ENCODE data around the gene GPR87.
A peak's percentile ranks its signal among the peaks of the same experiment; 100 is the strongest.

Gene GPR87, protein sequence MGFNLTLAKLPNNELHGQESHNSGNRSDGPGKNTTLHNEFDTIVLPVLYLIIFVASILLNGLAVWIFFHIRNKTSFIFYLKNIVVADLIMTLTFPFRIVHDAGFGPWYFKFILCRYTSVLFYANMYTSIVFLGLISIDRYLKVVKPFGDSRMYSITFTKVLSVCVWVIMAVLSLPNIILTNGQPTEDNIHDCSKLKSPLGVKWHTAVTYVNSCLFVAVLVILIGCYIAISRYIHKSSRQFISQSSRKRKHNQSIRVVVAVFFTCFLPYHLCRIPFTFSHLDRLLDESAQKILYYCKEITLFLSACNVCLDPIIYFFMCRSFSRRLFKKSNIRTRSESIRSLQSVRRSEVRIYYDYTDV

DNA sequence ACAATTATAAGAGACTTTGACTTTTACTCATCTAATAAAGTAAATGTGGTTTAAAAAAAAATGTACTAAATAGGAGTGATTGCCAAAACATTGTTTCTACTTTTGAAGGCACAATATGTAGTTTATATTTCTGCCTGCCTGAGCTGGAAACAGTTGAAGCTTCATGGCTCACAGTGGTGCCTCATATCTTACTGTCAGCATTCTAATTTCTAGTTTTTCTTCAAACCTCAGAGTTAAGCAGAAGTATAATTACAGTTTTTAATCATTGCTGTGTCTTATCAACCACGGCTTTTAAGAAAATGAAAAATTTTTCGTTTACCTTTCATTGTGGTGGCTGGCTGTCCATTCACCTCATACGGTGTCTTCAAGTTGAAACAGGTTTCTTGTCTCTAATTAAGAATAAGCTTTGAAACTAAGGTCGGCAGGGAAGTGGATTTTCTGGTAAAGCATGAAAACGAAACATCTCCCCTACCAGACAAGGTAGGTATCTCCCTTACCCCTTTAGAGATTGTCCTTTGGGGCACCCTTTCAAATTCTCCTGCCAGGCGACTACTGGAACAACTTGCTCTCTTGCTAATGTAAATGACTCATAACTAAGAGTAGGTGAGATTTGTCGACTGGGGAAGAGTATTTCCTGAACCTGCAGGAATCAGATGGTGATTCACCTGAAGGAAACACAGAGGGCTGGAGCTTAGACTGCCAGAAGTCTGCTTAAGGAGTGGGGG lies at the start of gene GPR87:
Gene GPR87, minus strand, starts transcription at position 554 of the 725 bp plus-strand sequence. CDS start 16,720 bp downstream, outside the sequence.
- DNase-seq, result no peak

DNA sequence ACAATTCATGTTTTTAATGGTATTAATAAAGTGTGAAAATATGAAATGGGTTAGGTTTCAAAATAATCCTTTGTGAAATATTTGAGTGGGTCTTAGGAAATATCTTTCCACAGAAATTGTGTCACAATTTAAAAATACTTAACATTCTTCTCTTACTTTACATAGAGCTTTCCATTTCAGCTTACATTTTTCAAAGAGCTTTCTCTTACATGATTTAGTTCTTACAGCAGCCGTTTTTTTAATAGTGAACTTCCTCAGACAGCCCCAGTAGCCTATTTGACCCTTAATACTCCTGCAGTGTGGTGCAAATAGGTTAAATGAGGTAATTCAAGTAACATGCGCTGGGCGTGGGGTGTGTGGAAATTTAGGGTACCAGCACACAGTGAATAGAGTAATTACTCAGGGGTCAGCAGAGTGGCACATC lies 46.1 kb upstream of the GPR87 start:
- no peak for DNase-seq

DNA sequence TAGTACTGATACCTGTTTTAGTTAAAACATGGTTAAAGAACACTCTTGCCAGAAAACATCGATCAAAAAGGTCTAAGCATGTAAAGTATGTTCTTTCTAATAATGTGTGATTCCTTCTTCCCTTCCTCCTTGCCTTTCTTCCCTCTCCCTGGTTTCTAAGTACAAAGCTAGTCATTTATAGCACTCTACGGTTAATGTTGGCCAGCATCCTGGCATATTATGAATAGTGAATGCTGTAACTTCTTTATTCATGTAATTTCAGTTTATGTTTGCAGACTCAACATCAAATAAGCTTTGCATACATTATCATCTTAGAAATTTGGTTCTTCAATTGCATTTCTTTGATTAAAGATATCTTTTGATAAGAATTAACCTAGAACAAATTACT lies 40.8 kb upstream of the GPR87 start:
- no peak for DNase-seq

DNA sequence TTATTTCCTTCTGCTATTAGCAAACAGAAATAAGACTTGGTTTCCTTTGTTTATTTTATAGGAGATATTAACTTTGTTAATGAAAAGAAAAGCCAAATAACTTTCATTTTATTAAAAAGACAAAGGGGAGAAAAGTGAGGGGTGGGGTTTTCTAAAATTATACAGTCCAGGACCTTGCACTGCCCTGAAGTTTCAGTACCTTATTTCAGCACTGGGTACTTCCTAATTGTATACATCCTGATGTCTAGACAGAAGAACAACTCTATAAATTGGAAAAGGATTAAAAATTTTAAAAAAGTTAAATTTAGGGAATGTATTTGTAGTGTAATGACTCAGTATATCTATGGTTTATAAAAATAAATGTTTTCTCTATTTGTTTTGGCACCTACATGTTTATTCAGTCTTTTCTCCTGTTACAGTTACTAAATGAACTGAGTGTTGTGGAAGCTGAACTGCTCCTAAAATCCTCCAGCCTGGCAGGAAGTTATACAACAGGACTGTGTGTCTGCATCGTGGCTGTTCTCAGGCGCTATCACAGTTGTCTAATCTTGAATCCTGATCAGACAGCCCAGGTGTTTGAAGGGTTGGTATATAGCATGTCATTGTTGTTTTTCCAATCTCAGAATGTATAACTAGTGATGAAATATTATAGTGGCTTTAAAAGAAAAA lies 40.3 kb upstream of the GPR87 start:
- DNase-seq, result peak; percentile 4

DNA sequence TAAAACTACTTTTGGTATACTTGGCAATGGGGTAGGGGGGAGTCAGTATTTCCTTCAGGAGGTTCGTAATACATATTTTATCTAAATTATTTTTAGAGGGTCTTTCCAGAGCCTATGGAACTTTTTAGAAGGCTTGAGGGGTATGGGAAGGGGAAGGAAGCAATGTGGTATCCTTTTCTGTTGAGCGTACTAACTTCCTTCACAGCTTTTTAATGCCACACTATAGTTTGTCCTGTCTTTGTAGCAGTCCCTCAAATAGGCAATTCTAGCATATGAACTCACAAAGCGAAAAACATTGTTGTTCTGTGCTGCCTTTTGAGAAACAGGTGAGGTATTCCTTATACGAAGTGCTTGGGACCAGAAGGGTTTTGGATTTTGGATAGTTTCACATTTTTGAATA lies 35.0 kb upstream of the GPR87 start:
- no peak for DNase-seq

DNA sequence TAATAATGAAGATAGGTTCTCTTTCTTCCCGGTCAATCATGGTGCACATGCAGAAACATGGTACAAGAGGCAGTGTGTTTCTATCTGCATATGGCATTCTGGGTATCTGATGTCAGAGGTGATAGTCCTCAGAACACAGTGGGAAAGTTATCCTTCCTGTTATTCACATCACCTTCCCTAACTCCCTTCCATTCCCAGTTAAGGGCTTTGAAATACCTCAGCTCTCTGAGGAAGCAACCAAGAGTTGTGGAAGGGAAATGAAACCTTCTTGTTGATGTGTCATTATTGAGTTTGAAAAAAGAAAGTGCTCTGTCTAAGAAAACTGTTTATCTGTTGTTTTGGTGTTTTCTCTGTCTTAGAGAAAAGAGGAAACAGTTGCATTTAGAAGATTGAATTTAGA lies 34.6 kb upstream of the GPR87 start:
- no peak for DNase-seq

DNA sequence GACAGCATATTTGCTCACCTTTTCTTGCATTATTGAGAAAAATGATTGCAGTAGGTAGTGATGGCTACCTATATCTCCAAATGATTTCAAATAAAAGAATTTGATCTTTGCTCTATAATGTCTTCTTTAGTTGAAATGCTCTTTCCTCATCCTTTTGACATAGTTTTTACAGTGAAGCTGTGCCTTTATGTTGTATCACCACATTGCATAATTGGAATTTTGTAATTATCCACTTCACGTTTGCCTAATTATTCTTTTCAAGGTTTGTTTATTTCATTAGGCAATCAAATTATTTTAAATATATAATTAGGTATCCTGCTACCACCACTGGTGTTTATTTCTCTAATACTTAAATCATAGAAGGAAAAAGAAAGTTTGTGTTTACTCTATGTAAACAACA lies 34.0 kb upstream of the GPR87 start:
- DNase-seq, result no peak

DNA sequence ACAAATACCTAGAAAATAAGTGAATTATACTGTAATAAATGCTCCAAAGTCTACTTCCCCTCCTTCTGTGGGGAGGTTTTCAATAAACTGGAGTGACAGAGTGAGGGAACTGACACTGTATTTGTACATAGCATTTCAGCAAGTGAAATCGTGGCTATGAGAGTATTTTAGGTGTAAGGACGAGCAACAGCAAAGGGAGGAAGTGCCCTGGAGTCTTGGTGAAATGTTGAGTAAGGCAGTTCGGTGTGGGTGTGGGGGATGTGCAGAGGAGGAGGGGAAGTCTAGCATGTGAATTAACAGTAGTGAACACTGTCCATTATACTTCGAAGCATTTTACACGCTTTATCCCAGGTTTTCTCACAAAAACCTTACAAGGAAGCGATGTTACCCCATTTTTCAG lies 30.8 kb upstream of the GPR87 start:
- DNase-seq, result no peak

DNA sequence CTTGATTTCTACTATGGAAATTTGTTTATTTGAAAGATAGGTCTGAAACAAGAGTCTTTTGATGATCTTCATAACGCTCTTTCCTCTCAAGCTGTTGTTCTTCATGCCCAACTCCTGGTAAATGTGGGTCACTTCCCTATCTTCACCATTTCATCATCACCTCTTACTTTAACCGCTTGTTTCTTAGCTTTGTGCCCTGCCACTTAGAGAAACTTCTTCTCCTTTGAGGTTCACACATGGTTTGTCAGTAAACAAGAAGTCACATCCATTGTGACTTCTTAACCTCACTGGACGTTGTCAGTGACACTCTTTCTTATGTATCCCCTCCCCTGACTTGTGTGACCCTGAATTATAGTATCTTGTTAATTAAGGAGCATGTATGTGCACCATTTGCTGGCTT lies 29.7 kb upstream of the GPR87 start:
- no peak for DNase-seq

DNA sequence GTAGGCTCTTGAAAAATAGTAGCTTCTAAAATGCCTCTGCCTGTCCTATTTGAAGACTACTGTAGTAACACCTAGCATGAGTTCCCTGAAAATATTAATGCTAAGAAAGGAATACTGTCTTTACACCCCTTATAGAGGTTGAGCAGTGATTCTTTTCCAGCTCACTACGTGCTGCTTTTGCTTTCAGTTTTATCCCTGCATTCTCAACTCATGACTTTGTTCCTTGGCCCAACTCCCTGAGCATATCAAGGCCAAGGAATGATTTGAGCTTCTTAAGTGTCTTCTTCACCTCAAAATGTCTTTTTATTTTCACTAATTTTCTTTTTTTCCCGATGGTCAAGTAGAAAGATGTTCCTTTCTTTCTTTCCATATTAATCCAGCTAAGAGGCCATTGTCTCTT lies 29.2 kb upstream of the GPR87 start:
- DNase-seq, result no peak

DNA sequence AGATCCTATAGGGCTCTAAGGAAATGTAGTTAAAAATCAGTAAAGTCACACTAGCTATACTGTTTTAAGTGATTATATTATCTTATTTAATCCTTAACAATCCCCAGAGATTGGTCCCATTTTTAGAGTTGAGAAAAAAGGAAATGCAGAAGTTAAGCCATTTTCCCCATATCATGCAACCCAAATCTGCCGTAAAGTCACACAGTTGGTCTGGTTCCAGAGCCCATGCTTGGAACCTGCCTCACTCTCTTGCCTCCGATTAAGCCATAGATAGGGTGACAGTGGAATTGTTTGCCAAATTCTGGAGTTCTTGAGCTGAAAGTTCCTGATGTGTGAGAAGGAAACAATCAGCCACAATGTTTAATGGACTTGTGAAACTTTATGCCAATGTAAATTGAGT lies 15.1 kb upstream of the GPR87 start:
- no peak for DNase-seq

DNA sequence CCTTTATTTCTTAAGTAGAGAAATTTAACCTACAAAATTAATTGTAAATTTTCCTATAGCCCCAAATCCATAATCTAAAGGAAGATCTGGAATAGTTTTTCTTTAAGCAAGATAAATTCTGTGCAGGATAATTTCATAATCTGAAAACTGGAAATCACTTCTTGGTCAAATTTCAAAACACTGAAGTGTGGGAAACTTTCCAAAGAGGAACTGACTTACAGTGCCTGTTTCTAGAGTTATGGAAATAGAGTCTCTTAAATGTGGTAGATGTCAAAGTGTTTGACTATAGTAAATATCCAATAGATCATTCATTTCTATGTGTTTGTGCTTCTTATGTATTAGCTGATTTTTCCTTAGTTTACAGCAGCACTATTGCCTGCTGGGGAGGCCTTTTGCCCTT lies 14.3 kb upstream of the GPR87 start:
- no peak for DNase-seq

DNA sequence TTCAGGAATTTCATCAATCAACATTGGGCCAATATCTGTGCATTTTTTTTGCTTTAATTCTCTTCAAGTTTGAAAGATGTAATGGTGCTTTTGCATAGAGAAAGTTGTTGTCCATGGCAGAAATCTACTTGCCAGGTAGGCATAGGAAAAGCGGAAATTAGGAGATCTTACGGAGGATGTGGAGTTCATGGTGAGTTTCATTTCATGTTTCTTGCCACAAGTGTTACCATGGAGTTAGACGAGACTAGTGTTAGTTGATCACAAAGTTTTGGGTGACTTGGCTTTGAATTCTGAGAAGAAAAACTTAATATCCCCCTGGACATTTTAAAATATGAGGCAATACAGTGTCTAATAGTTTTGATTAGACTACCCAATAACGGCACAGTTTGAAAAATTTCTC lies 13.8 kb upstream of the GPR87 start:
- no peak for DNase-seq

DNA sequence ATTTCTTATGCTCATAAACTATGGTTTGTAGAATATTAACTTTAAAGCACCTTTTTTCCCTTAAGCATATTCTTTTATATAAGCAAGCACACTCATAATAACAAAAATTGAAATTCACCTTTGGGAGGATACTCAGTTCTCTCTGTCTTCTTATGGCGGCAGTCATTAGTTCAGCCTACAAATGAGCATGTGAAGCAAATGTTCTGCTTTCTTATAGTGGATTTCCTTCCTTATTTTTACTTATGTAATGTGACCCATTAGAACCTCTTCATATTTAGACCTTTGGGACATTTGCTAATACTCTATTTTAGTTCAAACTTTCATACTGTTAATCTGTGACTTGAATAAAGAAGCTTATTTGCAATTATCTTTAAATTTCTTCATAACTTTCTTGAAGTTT lies 12.7 kb upstream of the GPR87 start, which contains the start of gene P2RY13:
Gene P2RY13, minus strand, starts transcription at position 187 of the 400 bp plus-strand sequence. Its CDS starts 21 bp downstream, at position 166.
- no peak for DNase-seq

DNA sequence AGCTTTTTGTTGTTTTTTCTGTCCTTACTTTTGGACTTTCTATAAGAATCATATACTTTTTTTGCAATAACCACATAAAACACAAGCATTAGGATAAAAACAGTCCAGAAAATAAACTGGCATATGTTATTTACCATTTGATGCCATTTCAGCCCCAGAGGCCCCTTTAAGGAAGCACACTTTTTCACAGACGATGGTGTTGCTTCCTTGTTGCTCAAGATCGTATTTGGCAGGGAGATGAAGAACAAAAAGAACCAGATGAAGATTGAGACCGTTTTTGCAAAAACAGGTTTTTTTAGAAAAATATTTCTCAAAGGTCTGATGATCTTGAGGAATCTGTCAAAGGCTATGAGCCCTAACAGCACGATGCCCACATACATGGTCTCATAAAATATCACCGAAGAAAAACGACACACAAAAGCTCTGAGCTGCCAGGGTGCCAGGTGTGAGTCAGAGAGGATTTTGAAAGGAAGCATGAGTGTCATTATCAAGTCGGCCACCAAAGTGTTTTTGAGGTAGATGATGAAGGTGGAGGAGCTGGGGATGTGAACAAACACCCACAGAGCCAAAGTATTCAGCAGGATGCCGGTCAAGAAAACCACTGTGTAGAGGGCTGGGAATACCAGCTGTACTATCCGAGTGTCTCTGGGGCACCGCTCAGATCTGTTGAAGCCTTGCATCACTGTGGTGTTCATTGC lies 11.8 kb upstream of the GPR87 start:
- DNase-seq, result no peak

DNA sequence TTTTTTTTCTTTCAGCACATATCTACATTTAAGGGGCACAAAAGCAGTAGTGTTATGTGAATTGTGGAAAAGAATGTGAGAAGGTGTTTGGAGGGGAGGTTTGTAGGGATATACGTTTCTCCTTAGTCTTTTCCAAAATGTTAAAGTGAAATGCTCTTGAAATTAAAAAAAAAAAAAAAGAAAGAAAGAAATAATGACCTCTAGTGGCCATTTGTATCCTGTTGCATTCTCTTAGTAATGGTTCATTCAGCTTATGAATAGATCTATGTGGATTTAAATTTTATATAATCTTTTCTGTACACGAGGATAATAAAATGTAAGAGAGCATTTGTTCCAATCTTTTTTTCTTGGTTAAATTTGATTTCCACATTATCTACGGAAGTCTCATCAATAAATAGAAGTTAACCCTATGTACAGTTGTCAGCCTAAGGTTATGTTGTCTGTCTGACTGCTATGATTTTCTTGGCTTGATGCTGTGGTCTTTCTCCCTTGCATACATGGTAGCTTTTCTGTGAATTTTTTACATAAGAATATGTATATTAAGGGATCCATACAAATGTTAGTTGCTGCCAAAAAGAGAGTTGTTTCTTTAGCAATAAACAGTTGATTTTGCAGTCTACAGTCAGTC lies 11.1 kb upstream of the GPR87 start:
- peak; percentile 12 for DNase-seq

DNA sequence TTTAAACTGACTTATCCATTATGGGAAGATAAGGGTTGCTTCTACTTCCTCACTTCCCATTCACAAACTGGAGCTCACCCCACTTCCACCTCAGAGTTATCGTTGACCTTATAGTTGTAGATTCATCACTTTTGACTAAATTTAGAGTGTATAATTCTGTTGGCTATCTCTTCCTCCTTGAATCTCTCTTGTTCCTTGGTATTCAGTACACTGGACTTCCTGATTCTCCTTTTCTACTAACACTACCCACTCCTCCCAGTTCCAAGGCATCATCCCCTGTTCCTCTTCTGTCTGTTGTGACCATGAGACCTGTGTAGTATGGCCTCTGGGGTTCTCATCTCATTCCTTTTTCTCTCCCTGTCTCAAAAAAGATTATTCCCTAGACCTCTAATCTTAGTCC lies 5.9 kb upstream of the GPR87 start:
- no peak for DNase-seq

DNA sequence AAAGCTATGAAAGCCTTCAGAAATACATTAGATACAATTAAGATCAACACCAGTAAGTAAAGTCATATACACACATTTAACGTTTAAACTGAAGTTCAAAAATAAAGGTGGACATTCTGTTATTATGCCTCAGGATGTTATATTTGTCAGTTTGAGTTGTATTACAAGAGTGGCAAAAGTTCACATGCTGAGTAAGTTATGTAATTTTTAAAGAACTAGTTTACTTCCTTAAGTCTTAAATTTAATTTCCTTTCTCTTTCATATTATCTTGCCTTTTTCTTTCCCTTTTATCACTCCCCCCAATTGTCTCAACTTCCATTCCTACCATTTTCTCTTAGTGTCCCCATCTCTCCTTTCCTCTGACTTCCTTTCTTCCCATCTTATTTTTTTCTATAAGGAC lies 4.9 kb upstream of the GPR87 start:
- no peak for DNase-seq

DNA sequence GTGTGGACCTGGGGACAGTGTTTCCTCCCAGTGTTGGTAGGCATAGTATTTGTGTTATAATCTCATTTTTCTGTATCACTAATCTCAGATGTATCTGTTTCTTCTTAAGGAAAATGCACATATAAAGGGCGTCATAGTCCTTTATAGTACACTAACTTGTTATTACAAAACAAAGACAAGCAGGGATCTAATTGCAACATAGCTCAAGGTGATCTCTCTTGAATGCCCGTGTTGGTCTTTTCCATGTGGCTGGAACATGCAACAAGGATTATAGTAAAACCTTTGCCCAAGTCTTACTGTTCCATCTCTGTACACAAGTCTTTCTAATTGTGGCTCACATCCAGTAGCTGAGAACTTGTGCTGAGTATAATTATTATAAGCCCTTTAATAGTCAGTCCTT lies 3.5 kb upstream of the GPR87 start:
- no peak for DNase-seq

DNA sequence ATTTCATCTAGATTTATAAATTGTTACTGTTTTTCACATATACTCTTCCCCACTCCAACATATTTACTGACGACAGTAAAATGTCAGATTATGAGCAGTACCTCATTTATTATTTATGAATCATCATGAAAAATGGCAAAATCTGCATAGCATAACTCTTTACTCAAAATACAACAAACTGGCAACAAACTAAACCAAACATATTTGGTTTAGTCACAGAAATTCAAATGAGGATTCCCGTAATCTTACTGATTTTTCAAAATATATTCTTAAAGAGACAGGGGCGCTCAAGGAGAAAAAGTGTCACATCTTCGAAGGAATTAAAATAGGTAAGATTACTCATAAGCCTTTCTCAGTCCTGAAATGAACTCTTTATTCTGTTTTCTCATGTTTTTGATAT lies 3.0 kb upstream of the GPR87 start:
- no peak for DNase-seq

DNA sequence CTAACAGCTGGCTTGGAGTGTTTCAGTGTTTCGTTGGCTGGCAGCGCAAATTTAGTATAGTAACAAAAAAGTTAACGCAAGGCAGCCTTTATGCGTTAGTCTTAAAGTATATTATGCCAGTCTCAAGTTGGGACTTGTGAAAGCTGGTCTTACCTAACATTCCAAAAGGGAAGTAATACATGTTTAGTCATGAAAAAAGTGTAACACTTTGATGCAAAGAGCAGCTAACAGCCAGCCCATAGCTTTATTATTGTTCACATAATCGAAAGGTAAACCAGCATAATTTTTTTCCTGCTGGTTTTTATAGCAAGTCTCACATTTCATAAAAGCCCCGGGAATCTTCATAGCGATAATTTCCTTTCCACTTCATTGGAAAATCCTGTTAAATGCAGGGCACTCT lies 2.4 kb upstream of the GPR87 start:
- no peak for DNase-seq

DNA sequence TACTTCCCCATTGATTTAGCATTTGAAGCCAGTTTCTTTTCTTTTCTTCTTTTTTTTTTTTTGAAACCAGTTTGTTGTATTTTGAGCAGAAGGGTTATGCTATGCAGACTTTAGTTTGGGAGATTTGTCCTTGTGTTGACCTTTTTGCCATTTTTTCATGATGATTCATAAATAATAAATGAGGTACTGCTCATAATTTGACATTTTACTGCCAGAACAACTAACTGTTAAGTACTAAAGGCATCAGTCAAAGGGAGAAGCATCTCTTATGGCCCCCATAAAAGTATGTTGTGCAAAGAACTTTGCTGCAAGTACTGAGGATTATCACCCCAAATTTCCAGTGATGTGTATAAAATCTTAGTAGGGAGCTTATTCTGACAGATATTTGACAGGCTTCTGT lies 1.7 kb upstream of the GPR87 start:
- DNase-seq, result no peak

DNA sequence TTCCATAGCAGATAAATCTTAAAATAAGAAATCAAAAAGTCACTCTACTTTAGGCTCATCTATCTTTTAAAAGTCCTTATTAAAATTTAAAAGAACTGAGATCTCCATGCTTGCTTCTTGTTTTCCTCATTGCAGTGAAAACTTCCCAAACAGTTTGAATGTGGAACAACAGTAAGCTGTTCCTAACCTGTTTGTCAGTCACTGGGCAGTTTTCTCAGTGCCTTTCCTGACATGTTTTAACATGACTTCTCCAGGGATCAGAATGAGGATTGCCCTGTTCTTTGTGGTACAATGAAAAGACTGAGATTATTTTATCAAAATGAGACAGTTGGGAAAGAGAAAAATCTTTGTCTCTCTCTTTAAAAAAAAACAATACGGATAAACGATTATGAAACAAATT lies 774 bp downstream of the GPR87 start:
- no peak for DNase-seq

Data from NCI-H774 (cell line).